Measurements from ENCODE around the gene CAST. TPM values are rescaled to one million over a fixed set of nuclear protein-coding genes. Genes with fewer than 3 reads are reported as not detected.

The CAST gene
- total RNA-seq, 2 experiments from 2014 or later: 170 to 179 TPM

DNA sequence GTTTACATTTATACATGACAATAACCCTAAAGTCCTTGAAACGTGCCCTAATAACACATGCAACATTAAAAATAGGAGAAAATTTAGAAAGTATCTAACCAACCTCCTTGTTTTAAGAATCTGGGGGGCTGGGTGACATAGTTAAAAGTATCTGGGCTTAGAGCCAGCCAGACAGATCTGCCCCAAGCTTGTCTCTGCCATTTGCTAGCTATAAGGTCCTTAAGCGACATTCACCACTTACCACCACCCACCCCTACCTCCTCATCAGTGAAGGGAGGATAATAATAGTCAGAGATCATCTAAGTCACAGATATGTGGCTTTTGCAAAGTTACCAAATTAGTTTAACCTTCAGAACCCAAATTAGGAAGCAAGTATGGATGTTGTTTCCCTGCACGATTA is 33.8 kb upstream of the CAST start:
- ChIA-PET CTCF (interaction anchor here (1.6 kb wide), 1 partner anchor 59 kb away, joined by 6 read pairs; no protein-coding TSS in a partner anchor), POLR2A (no interaction called here)
- H3K27me3 Mint-ChIP-seq: peaks cover 8% of the 10 kb centered on the region
- H3K36me3 Mint-ChIP-seq (ENCODE audit: low read depth): no peaks in the 10 kb centered on the region
- no peak overlapping the region for H3K4me3 Mint-ChIP-seq
- no peak overlapping the region for H3K27ac Mint-ChIP-seq
- no peak for DNase-seq
- peaks cover 8% of the 10 kb centered on the region for H3K4me1 Mint-ChIP-seq
- H3K9me3 Mint-ChIP-seq: no peaks in the 10 kb centered on the region

DNA sequence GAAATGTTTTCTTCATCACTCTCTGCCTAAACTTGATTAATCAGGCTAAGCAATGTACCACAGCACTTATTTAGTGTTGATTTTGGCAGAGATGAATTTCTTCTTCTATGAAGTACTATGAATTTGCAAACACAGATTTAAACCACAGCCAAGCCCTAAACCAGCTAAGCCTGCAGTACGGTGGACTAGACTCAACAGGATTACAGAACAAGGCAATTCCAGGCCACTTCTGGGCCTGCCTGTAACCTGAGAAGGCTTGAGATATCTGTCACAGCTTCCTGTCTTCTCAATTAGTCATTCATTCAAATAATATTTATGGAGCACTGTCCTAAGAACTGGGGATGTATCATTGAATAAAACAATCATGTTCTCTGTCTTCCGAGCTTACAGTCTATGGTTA is 32.4 kb upstream of the CAST start:
- CTCF ChIA-PET: interaction anchor here (1.6 kb wide), 1 partner anchor 58 kb away, joined by 6 read pairs; no protein-coding TSS in a partner anchor
- peaks cover 14% of the 10 kb centered on the region for H3K27me3 Mint-ChIP-seq
- no peaks in the 10 kb centered on the region for H3K36me3 Mint-ChIP-seq (ENCODE audit: low read depth)
- DNase-seq: no peak
- POLR2A ChIA-PET: interaction anchor here (1.0 to 1.2 kb wide), 2 partner anchors 15 to 33 kb away, joined by 3 to 6 read pairs; partner anchors contain the start of gene CAST
- no peak overlapping the region for H3K4me3 Mint-ChIP-seq
- H3K4me1 Mint-ChIP-seq: peaks cover 8% of the 10 kb centered on the region
- no peak overlapping the region for H3K27ac Mint-ChIP-seq
- no peaks in the 10 kb centered on the region for H3K9me3 Mint-ChIP-seq

DNA sequence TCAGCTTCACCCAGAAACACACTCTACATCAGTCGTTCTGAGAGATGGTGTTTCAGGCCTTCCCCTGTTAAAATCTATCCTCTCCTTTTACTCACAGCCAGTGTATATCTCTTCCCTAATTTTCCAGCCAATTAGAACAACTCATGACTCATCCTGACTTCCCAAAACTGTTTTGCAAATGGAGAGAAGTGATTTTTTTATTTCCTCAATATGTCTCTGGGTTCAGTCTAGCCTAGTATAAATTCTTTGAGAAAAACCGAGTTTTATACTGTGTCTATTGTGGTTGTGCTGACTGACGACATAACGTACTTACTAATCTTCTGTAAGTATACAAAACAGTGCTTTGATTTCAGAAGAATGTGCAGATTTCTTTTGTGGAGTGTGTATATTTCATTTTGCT is 28.4 kb upstream of the CAST start:
- ChIA-PET CTCF (no interaction called here), POLR2A (interaction anchor here (3.5 kb wide), 1 partner anchor 28 kb away, joined by 14 read pairs; the partner anchor contains the start of gene CAST)
- H3K27me3 Mint-ChIP-seq: peaks cover 28% of the 10 kb centered on the region

DNA sequence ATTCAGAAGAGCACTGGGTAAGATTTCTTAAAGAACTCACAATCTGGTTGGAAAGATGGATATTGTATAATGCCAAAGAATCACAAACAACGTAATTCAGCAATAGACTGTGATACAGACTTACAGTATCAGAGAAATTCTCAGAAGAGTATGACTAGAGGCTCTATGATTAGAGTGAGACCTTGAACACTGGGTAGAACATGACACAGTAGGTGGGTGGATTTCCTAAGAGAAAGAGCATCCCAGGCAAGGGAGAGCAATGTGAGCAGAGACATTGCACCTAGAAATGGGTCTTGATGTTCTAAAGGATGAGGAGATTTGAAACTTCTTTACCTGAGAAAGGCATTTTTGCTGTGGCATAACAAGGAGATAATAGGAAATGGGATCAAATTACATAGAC is 27.3 kb upstream of the CAST start:
- ChIA-PET POLR2A (interaction anchor here (3.5 kb wide), 1 partner anchor 27 kb away, joined by 14 read pairs; the partner anchor contains the start of gene CAST), CTCF (interaction anchor here (0.7 kb wide), 1 partner anchor 21 kb away, joined by 3 read pairs; no protein-coding TSS in a partner anchor)
- Mint-ChIP-seq H3K27me3 (peaks cover 34% of the 10 kb centered on the region), H3K27ac (no peak overlapping the region), H3K36me3 (ENCODE audit: low read depth) (no peaks in the 10 kb centered on the region), H3K9me3 (no peaks in the 10 kb centered on the region), H3K4me1 (no peaks in the 10 kb centered on the region), H3K4me3 (no peak overlapping the region)
- no peak for DNase-seq

More for the DNA sequence above, 28.4 kb upstream of the CAST start:
- no peaks in the 10 kb centered on the region for H3K4me1 Mint-ChIP-seq
- no peaks in the 10 kb centered on the region for H3K9me3 Mint-ChIP-seq
- no peaks in the 10 kb centered on the region for H3K36me3 Mint-ChIP-seq (ENCODE audit: low read depth)
- DNase-seq: no peak
- H3K27ac Mint-ChIP-seq: no peak overlapping the region
- no peak overlapping the region for H3K4me3 Mint-ChIP-seq

DNA sequence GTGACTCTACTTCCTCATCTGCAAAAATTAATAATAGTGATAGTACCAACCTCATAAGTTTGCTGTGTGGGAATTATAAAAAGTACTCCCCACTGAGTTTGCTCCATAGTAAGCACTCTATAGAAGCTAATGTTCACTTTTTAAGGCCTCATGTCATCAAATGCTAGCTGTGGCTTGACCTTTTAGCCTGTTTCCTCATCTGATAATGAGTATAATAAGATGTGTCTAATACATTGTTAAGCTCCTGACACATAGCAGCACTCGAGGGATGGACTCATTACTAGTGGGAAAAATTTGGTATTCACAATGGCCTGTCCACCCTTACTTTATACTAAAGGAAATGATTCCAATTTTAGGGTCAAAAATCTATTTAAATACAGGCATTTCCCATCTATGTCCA is 26.1 kb upstream of the CAST start:
- no peak for DNase-seq
- ChIA-PET CTCF (interaction anchor here (1.4 to 1.6 kb wide), 2 partner anchors 19 to 526 kb away, joined by 3 read pairs; no protein-coding TSS in a partner anchor), POLR2A (interaction anchor here (3.5 kb wide), 1 partner anchor 26 kb away, joined by 14 read pairs; the partner anchor contains the start of gene CAST)
- no peak overlapping the region for H3K4me3 Mint-ChIP-seq
- no peak overlapping the region for H3K27ac Mint-ChIP-seq
- H3K27me3 Mint-ChIP-seq: peaks cover 42% of the 10 kb centered on the region
- H3K4me1 Mint-ChIP-seq: no peaks in the 10 kb centered on the region
- H3K36me3 Mint-ChIP-seq (ENCODE audit: low read depth): no peaks in the 10 kb centered on the region
- H3K9me3 Mint-ChIP-seq: no peaks in the 10 kb centered on the region

DNA sequence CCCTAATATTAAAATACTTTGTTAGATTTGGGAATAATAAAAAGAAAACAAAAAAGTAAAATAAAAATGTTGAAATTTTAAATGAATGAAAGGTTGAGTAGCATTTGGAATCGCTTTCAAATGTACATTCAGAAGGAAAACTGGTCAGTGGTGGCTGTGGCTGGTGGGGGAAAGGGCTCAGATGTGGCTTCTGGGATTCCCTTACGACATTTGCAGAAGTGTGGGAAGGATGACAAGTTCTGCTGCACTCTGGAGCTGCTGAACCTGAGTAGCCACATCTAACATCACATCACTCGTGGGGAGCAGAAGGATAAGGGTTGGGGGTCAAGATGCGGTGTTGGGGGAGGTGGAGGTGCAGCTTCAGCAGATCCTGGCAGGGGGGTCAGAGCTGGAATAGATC is 25.6 kb upstream of the CAST start:
- no peaks in the 10 kb centered on the region for H3K9me3 Mint-ChIP-seq
- ChIA-PET CTCF (interaction anchor here (1.4 to 1.6 kb wide), 2 partner anchors 18 to 525 kb away, joined by 3 read pairs; no protein-coding TSS in a partner anchor), POLR2A (interaction anchor here (3.5 kb wide), 1 partner anchor 26 kb away, joined by 14 read pairs; the partner anchor contains the start of gene CAST)
- H3K36me3 Mint-ChIP-seq (ENCODE audit: low read depth): no peaks in the 10 kb centered on the region
- H3K4me3 Mint-ChIP-seq: no peak overlapping the region
- H3K27me3 Mint-ChIP-seq: peaks cover 45% of the 10 kb centered on the region
- H3K27ac Mint-ChIP-seq: no peak overlapping the region
- DNase-seq: no peak
- peaks cover 3% of the 10 kb centered on the region for H3K4me1 Mint-ChIP-seq

DNA sequence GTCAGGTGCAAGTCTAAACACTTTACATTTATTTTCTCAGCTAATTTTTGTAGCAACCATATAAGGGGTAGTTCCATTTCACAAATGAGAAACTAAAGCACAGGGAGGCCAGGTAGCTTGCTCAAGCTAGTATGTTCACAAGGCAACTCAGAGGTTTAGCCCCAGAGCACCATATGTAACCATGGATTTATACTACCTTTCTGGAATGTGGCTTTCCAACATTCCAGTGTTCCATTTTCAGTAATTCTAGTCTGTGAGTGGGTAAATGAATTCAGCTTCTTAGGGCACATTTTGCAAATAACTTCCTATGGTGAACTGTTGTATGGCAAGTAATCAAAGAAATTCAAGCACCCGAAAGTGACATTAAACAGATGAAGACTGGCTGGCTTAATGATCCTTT is 25.0 kb upstream of the CAST start:
- Mint-ChIP-seq H3K4me3 (no peak overlapping the region), H3K27ac (no peak overlapping the region), H3K36me3 (ENCODE audit: low read depth) (no peaks in the 10 kb centered on the region), H3K9me3 (no peaks in the 10 kb centered on the region), H3K27me3 (peaks cover 49% of the 10 kb centered on the region), H3K4me1 (peaks cover 9% of the 10 kb centered on the region)
- ChIA-PET CTCF (interaction anchor here (1.4 to 1.6 kb wide), 2 partner anchors 17 to 524 kb away, joined by 3 read pairs; no protein-coding TSS in a partner anchor), POLR2A (interaction anchor here (3.5 kb wide), 1 partner anchor 25 kb away, joined by 14 read pairs; the partner anchor contains the start of gene CAST)
- no peak for DNase-seq

DNA sequence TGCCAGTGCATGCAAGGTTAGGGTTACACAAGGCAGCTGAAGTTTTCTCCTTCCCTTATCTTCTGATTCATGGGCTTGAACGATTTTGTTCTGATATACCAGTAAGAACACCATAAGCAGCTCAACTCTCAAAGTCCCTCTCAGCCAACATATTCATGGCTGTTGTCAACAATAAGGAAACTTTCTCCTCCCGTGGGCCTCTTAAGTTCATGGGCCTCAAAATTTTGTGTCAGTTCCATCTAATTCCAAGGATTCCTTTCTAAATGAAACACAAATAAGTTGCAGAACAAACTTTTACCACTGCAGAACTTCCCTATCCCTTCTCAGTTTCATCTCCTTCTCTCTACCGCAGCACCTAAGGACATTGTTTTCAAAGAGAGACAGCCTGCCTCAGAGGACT is 23.6 kb upstream of the CAST start:
- Mint-ChIP-seq H3K9me3 (no peaks in the 10 kb centered on the region), H3K4me3 (no peak overlapping the region), H3K27me3 (peaks cover 49% of the 10 kb centered on the region), H3K36me3 (ENCODE audit: low read depth) (no peaks in the 10 kb centered on the region), H3K27ac (no peak overlapping the region), H3K4me1 (peaks cover 9% of the 10 kb centered on the region)
- CTCF ChIA-PET: no interaction called here
- no peak for DNase-seq
- POLR2A ChIA-PET: no interaction called here

DNA sequence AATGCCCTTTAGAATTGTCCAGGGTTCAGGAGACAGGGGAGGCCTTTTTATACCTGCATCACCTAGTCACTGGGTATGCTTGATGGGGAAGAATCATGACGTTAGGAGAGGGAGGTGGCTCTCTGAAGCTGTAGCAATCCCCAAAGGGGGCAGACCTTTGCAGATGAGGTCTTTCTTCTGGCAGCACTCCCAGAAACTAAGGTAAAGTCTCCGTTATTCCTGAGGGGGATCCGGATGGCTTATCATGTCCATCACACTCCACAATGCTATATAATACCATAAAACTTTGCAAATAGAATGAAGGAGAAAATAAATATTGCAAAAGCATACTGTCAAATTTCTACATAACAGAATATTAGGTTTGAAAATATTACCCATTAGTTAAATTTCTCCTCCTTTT is 21.5 kb upstream of the CAST start:
- ChIA-PET POLR2A (no interaction called here), CTCF (no interaction called here)
- no peak for DNase-seq
- no peaks in the 10 kb centered on the region for H3K36me3 Mint-ChIP-seq (ENCODE audit: low read depth)
- no peak overlapping the region for H3K4me3 Mint-ChIP-seq
- no peak overlapping the region for H3K27ac Mint-ChIP-seq
- no peaks in the 10 kb centered on the region for H3K9me3 Mint-ChIP-seq
- peaks cover 36% of the 10 kb centered on the region for H3K27me3 Mint-ChIP-seq
- peaks cover 9% of the 10 kb centered on the region for H3K4me1 Mint-ChIP-seq

DNA sequence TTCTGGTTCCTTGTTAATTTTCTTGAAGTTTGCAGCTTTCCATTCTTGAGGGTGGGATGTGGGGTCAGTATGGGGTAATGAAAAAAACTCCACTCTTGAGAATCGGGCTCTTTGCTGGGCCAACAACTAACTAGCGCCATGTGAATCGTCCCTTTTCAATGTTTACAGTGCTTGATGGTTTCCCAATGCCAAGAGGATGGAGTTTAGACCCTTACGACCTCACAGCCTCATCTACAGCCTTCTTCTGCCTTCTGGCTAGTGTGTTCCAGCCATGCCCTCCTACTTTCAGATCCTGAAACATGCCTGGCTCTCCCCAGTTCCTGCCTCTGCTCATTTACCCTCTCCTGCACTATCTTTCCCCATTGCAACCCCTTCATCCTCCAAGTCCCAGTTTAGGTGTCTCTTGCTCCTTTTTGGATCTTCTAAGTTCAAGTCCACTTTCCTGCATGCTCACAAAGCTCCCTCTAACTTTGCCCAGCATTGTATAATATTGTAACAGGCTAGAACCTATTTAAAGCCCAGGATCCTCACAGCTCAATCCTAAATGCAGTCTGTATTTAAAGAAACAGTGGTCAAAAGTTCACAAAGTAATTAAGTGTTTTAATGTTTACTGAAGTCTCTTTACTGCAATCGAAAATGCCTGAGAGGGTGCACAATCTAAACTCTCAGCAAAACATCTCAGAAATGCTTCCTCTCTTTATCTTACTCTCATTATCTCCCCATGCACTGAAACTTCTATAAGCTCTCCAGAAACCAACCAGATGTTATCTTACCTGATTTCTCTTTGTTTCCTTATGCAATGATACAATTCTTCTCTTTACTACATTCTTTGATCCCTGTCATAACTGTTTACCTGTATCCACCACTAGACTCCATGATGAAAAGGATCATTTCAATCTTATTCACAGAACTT is 20.6 kb upstream of the CAST start:
- DNase-seq: no peak
- ChIA-PET POLR2A (interaction anchor here (2.0 kb wide), 1 partner anchor 21 kb away, joined by 7 read pairs; the partner anchor contains the start of gene CAST), CTCF (interaction anchor here (0.6 kb wide), 1 partner anchor 28 kb away, joined by 3 read pairs; no protein-coding TSS in a partner anchor)
- Mint-ChIP-seq H3K36me3 (ENCODE audit: low read depth) (no peaks in the 10 kb centered on the region), H3K27me3 (peaks cover 34% of the 10 kb centered on the region), H3K9me3 (no peaks in the 10 kb centered on the region), H3K27ac (no peak overlapping the region), H3K4me1 (peaks cover 9% of the 10 kb centered on the region), H3K4me3 (no peak overlapping the region)

DNA sequence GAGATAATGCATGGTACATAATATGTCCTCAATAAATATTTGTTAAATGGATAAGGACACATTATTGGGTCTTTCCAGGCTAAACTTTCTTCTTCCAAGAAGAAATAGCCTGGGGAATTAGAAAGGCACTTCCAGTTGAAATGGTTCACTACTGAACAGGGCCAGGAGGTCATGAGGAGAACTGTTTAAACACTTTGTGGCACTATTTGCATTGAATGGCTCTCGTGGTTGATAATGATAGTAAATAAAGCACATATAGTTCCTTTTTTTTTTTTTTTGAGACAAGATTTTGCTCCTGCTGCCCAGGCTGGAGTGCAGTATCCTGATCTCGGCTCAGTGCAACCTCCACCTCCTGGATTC is 19.9 kb upstream of the CAST start:
- Mint-ChIP-seq H3K4me1 (peaks cover 9% of the 10 kb centered on the region), H3K27me3 (peaks cover 37% of the 10 kb centered on the region), H3K27ac (no peak overlapping the region), H3K36me3 (ENCODE audit: low read depth) (no peaks in the 10 kb centered on the region), H3K9me3 (no peaks in the 10 kb centered on the region), H3K4me3 (no peak overlapping the region)
- POLR2A ChIA-PET: interaction anchor here (2.0 kb wide), 1 partner anchor 20 kb away, joined by 7 read pairs; the partner anchor contains the start of gene CAST
- no peak for DNase-seq
- CTCF ChIA-PET: no interaction called here

DNA sequence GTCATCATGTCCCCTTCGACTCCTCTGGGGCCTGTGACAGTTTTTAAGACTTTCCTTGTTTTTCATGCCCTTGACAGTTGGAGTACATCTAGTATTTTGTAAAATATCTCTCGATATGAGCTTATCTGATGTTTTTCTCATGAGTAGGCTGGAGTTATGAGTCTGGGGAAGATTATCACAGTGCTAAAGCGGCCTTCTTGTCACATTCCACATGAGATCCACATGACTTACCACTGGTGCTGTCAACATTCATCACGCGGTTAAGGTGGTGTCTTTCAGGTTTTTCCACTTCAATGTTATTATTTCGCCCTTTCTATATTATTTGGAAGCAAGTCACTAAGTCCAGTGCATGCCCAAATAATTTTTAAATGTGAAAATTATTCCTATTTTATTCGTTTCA is 17.1 kb upstream of the CAST start:
- no peak overlapping the region for H3K4me3 Mint-ChIP-seq
- no peak overlapping the region for H3K27ac Mint-ChIP-seq
- peaks cover 11% of the 10 kb centered on the region for H3K4me1 Mint-ChIP-seq
- peaks cover 41% of the 10 kb centered on the region for H3K27me3 Mint-ChIP-seq
- no peak for DNase-seq
- H3K9me3 Mint-ChIP-seq: no peaks in the 10 kb centered on the region
- ChIA-PET CTCF (no interaction called here), POLR2A (interaction anchor here (1.5 kb wide), 1 partner anchor 16 kb away, joined by 3 read pairs; no protein-coding TSS in a partner anchor)
- no peaks in the 10 kb centered on the region for H3K36me3 Mint-ChIP-seq (ENCODE audit: low read depth)

DNA sequence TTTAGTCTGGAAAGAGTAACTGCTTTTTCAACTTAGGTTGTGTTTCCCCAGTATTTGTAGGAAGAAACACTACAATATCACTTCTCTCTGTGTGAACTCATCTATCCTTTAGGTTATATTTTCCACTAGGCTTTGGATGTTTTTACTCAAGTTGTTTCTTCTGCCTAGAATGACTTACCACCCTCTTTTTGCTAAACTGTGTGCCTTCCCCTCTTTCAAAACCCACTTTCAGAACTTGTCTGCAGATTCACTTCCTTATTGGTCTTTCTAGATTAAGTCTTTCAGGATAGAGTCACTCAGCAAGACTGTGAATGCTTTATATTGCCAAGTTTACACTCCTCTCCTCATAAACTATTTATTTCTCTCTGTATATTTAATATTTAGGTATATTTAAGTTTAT is 14.2 kb upstream of the CAST start:
- peaks cover 4% of the 10 kb centered on the region for H3K4me1 Mint-ChIP-seq
- H3K36me3 Mint-ChIP-seq (ENCODE audit: low read depth): no peaks in the 10 kb centered on the region
- CTCF ChIA-PET: no interaction called here
- H3K9me3 Mint-ChIP-seq: no peaks in the 10 kb centered on the region
- H3K4me3 Mint-ChIP-seq: no peak overlapping the region
- H3K27ac Mint-ChIP-seq: no peak overlapping the region
- POLR2A ChIA-PET: interaction anchor here (2.7 kb wide), 1 partner anchor 14 kb away, joined by 10 read pairs; the partner anchor contains the start of gene CAST
- no peak for DNase-seq
- H3K27me3 Mint-ChIP-seq: peaks cover 51% of the 10 kb centered on the region

Measured in activated CD4-positive, alpha-beta memory T cell treated with anti-CD3 and anti-CD28 coated beads, Interleukin-2, amount 10 ng/mL, durations not matched to agents 7 days and 5 days (primary cell).